GM21528 (cell line): Measurements from ENCODE around the gene SWT1.
A peak's percentile ranks its signal among the peaks of the same experiment; 100 is the strongest.

Source experiments
- ATAC-seq: cut with Tn5 transposase; IDR thresholded peaks from one replicate; pipeline ENCODE4 v1.9.1; 2021; ENCODE audit warnings: mild to moderate bottlenecking, moderate library complexity; ENCODE audit not compliant: unreplicated experiment, low FRiP score

The SWT1 gene, protein sequence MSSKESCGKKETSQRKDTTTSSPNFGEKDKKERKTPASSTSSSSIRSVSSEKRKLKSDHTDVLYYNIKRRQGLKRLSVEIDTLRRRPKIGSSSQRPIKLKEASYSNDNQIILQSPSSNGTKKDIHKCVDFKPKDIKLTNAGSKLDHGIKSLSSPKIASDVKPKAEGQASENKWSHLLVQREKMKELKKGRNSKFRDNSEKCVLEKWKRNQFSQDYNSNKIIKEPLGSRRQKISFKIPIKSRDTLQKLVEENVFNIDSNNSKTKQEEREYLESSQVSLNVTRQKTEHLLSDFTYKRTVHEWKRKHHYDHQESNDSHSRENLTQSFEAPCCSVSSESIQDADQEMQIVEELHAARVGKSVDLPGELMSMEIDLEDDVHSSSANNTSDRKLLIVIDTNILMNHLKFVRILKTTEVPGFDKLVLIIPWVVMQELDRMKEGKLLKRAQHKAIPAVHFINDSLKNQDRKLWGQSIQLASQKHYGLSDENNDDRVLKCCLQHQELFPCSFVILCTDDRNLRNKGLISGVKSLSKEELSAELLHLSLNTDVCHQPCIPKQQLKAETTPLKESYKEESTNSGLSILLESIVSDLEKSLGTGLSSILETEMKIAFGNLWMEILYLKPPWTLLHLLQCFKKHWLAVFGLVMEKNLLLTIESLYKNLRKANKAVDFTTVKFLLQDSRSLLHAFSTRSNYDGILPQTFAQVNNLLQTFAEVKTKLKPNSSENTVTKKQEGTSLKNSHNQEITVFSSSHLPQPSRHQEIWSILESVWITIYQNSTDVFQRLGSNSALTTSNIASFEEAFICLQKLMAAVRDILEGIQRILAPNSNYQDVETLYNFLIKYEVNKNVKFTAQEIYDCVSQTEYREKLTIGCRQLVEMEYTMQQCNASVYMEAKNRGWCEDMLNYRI

GRCh38 chr1:185156854-185157598 is at the start of gene SWT1, which contains the start of gene TRMT1L:
Gene SWT1, plus strand, starts transcription at chr1:185157167. Its CDS starts 3,675 bp downstream, at chr1:185160842.
Gene TRMT1L, minus strand, starts transcription at chr1:185156953. Its CDS starts 241 bp downstream, at chr1:185156712.
- peak; percentile 96 for ATAC-seq

- ATAC-seq, result no peak
Observed at GRCh38 chr1:185108321-185108720, 48.6 kb upstream of the SWT1 start.

DNA sequence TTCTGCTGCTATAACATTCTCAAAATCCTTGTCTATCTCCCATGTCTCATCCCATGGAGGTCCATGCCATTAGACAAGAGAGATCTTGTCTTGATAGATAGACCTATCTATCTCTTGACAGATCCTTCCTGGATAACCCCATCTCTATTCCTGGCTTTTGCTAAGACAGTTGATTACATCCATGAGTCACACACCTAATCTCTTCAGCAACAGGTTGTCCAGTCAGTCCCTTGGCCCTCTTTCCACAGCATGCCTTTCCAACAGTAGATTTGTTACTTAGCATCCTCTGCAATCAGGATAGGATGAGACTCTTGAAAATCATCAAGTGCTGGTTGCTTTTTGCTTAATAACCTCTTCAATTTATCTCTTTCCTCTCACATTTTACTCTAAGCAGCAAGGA is 46.8 kb upstream of the SWT1 start:
- no peak for ATAC-seq

DNA sequence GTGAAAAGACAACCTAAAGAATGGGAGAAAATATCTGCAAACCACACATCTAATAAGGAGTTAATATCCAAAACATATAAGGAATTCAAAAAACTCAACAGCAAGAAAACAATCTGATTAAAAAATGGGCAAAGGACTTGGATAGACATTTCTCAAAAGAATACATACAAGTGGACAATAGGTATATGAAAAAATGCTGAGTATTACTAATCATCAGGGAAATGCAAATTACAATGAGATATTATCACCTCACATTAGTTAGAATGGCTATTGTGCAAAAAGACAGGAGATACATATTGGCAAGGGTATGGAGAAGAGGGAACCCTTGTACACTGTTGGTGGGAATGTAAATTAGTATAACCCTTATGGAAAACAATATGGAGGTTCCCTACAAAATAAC is 45.1 kb upstream of the SWT1 start:
- no peak for ATAC-seq

DNA sequence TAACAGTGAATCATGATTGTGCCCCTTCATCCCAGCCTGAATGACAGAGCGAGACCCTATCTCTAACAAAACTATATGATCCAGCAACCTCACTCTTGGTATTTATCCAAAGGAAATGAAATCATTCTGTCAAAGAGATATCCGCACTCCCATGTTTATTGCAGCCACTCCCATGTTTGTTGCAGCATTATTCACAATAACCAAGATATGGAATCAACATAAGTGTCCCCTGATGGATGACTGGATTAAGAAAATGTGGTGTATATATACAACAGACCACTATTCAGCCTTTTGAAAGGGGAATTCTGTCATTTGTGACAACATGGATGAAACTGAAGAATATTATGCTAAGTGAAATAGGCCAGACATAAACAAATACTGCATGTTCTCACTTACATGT is 44.6 kb upstream of the SWT1 start:
- ATAC-seq, result no peak

DNA sequence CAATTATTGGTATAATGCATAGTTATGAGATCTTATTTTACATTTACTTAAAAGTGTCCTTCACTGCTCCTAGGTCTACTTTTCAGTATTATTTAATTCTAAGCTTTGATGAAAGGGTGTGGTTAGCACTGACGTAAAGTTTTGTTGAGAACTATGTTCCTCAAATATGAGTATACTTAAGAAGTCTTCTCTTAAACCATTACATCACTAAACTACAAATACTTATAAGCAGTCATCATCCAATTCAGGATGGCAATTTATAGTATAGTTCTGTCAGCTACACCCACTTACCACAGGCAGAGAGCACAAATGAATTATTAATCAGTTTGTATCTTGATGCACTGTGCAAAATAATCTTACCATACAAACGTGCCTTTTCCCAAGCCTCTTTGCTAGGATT is 27.3 kb upstream of the SWT1 start:
- no peak for ATAC-seq

DNA sequence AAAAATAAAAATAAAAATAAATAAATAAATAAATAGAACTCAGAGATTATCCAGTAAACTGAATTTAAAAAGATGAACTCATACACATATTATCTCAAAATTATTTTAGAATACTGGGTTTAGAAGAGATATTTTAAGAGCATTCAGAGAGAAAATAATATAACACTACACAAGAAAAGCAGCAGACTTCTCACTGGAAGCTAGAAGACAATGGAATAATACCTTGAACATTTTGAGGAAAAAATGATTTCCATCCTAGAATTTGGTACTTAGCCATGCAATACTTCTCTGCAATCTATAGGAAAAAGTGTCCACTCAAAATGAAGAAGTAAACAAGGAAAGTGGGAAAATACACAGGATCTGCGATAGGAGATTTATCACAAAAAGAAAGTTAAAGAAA is 24.4 kb upstream of the SWT1 start:
- ATAC-seq, result no peak

DNA sequence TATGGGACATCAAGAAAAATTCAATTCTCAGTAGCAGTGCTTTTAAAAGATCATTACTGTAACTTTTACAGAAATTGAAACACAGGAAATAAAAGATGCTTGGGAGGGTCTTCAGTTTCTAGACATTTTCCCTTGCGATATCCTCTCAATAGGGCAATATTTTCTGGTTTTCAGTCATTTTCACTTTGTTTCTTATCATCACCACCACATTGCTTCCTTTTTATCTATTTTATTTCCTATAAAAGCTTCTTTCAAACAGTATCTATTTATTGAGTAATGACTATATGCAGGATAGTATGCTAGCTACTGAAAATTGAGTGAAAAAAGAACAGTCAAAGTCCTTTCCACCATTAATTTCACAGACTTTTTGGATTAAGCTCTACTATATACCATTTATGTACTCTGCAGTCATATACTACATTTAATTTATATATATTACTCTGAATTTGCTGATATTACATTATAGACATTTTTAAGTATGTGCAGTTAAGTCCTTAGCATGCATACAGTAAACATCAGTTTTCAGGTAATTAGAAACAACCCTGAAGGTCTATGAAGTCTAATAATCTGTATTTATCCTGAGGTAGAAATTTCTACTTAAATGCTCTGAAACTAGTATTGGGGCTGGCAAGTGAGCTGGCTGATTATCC is 18.9 kb upstream of the SWT1 start:
- no peak for ATAC-seq

- ATAC-seq, result no peak
Observed at GRCh38 chr1:185139246-185139645, 17.7 kb upstream of the SWT1 start.

DNA sequence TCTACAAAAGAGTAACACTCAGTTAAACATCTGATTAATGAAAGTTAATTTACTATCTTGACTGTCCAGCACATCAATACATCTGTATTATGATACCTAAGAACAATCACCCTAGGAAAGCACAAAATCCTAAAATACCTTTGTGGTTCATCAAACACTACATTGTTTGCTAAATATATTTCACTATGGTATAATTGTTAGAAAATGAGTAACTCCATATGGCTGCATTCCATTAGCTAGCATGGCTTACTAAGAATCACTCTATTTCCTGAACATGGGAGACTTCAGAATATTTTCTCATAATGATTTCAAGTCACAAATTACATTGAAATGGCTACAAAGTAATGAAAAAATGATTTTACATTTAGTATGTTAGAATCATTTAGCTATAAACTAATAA is 12.7 kb upstream of the SWT1 start:
- ATAC-seq, result no peak

- ATAC-seq, result no peak
Observed at GRCh38 chr1:185151215-185151614, 5.8 kb upstream of the SWT1 start.

DNA sequence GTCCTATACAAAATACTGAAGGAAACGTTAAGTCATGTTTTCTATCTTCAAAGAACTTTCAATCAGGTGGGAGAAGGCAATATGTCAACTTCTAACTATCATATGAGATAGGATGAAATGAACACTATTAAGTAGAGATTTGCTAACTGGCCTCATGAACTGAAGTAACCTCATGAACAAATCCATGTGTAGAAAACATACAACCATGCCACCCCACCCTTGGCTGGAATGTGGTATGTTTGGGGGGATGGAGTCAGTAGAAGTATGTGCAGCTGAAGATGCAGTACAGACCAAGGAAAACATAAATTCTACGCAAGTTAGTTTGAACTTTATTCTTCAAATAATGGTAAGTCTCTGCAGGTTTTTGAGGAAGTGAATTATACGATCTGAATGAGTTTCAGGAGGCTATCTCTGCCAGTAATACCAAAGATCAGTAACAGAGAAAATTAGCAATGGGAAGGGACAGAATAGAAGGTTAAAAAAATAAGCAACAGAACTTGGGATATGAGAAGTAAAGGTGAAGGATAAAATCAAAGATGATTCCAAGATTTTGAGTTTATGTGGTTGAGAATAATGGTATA is 4.7 kb upstream of the SWT1 start:
- ATAC-seq, result no peak

- no peak for ATAC-seq
Observed at GRCh38 chr1:185154912-185155513, 2.0 kb upstream of the SWT1 start.

DNA sequence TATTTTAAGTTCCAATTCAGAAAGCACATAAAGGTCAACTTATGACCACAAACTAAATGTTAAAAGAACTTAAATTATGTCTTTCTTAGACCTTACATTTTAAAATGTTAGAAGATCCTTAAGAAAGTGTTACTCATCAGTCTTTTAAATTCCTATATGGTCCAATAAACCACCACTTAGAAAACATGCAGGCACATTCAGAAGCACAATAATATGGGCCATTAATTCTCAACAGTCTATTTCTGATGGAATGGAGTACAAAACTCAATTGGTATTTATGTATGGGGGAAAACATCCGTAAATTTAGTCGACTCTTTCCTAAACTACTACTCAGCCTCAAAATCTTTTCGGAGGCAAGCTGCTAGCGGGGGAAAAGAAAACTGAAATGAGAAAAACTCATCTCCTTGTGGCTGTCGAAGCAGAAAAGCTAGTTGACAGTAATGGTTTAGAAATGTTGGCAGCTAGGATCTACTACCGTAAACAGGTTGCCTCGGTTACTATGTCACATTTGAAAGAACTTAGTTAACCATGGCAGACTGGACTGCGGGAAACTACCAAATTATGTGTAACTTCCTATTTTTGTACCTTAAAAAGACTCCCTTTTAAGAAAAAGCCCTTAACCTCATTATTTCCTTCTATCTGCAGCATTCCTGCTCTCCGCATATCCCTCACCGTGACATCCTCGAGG is 1.2 kb upstream of the SWT1 start:
- ATAC-seq, result no peak

GRCh38 chr1:185156288-185156853 is 596 bp upstream of the SWT1 start:
- ATAC-seq, result peak; percentile 37

DNA sequence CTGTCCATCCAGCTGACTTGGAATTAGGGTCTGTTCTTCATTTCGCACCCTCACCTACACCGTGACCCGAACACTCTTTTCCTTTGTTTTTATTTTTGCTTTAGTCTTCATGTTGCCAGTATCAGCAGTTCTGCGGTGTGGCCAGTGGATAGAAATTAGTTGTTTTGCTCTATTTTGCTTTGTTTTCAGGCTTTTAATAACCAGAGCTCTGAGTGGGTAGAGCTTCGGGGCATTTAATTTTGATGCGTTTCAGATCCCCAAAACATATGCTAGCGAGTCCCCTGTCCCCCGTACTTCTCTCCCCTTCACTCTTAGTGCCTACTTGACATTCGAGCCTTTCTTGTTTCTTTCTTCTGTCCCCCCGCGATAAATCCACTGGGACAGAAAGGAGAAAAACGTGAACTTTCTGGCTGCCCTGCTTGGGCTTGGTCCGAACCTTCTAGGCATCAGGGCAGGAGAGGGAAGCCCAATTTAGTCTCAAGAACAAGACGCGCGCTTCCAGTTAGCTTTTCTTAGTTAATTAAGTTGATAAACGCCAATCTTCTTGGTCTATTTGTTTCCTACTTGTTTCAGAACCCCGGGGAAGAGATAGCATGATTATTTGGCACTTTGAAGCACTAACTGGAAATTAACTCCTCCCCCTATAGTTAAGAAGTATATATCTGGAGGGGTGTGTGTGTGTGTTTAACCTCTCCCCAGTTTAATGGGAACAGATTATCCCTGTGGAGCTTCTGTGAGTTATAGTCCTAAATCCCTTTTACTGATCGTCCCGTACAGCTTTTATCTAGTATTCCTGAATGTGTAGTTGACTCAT is 839 bp downstream of the SWT1 start:
- no peak for ATAC-seq

DNA sequence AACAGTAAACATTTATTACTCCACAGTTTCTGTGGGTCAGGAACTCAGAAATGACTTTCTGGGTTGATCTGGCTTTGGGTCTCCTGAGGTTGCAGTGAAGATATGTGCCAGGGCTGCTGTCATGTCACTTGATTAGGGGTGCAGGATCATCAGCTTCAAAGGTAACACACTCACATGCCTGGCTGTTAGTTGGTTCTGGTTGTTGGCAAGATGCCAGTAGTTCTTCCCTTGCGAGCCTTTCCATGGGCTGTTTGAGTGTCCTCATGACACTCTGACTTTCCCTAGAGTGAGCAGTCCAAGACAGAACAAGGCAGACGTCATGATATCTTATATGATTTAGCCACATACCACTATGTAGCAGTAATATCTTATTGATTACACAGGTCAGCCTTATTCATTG is 1.8 kb downstream of the SWT1 start:
- no peak for ATAC-seq

DNA sequence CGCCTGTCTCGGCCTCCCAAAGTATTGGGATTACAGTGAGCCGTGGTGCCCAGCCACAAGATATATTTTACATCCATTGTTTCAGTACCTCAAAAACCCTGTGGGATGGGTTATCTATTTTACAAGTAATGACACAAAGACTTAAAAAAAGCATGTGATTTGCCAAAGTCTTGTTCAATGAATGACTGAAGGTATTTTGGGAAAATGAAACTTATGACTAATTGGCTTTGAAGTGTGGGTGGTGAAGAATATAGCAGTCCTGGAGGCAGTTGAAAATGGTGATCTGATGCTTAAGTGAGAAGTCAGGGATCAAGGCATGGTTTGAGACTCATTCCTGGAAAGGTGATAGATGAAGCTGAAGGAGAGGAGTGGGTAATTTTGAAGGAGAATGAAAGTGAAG is 3.0 kb downstream of the SWT1 start:
- no peak for ATAC-seq
